Measurements from ENCODE around the gene PRKCH. TPM values are rescaled to one million over a fixed set of nuclear protein-coding genes. Genes with fewer than 3 reads are reported as not detected.

PRKCH gene
- total and polyA plus RNA-seq, 12 donors: 8.3 to 25.1 (median 17.7) TPM

GRCh38 chr14:61512026-61512834 lies 190.9 kb downstream of the PRKCH start:
- no peaks in the 10 kb centered on the region for H3K27me3 ChIP-seq
- WGBS, 2 donors: 66 to 71% methylated on average over 2 of the region's 2 CpGs
- ATAC-seq (peak in 2 of 8 donors; percentile 36 to 52), DNase-seq (no peak)
- TF ChIP-seq CTCF (IDR thresholded peaks at IDR 0.05): no peak
- no peaks in the 10 kb centered on the region for H3K9me3 ChIP-seq
- peaks cover 9 to 84% (median 43%) of the 10 kb centered on the region in 9 donors for H3K4me1 ChIP-seq
- H3K36me3 ChIP-seq: no peaks in the 10 kb centered on the region
- intact Hi-C loops (cut with DNase I): loop anchor here in 1 of 10 donors (5.0 kb wide), 1 partner anchor 35 kb away; no protein-coding TSS in a partner anchor
- no peak overlapping the region for H3K4me3 ChIP-seq
- peak overlapping the region in 4 of 10 donors; percentile 10 to 62 (median 14) for H3K27ac ChIP-seq

- Histone ChIP-seq H3K9me3 (no peaks in the 10 kb centered on the region), H3K36me3 (no peaks in the 10 kb centered on the region), H3K27ac (peak overlapping the region in 2 of 10 donors; percentile 33 to 73), H3K4me3 (no peak overlapping the region), H3K4me1 (peaks cover 21 to 93% (median 60%) of the 10 kb centered on the region in 9 donors), H3K27me3 (no peaks in the 10 kb centered on the region)
- 78 to 82% methylated on average over 10 of the region's 10 CpGs for WGBS, 2 donors
- peak in 1 of 8 donors; percentile 35 for ATAC-seq
- intact Hi-C loops (cut with DNase I): loop anchor here in 1 of 10 donors (5.0 kb wide), 1 partner anchor 37 kb away; no protein-coding TSS in a partner anchor
- no peak for TF ChIP-seq CTCF (IDR thresholded peaks at IDR 0.05)
- DNase-seq: no peak
These were observed 192.8 kb downstream of the PRKCH start for GRCh38 chr14:61513986-61514830.

GRCh38 chr14:61514927-61515326 lies 193.5 kb downstream of the PRKCH start:
- no peak for TF ChIP-seq CTCF (IDR thresholded peaks at IDR 0.05)
- no peak for DNase-seq
- H3K4me3 ChIP-seq: no peak overlapping the region
- no peaks in the 10 kb centered on the region for H3K36me3 ChIP-seq
- 68 to 78% methylated on average over 1 of the region's 1 CpG for WGBS, 2 donors
- intact Hi-C loops (cut with DNase I): loop anchor here in 6 of 10 donors (5.0 kb wide), 4 partner anchors 33 to 182 kb away; partner anchors contain the start of gene HIF1A (in 1 of the 6)
- H3K4me1 ChIP-seq: peaks cover 21 to 94% (median 60%) of the 10 kb centered on the region in 9 donors
- no peaks in the 10 kb centered on the region for H3K9me3 ChIP-seq
- no peaks in the 10 kb centered on the region for H3K27me3 ChIP-seq
- ATAC-seq: no peak
- peak overlapping the region in 2 of 10 donors; percentile 33 to 41 for H3K27ac ChIP-seq

Measured in heart right ventricle (tissue), 16 donors.